HG03469 (cell line): ENCODE measurements around the gene TXN2.
"Not testable (repeated sequence)": the region's sequence is repeated elsewhere in the genome, so short reads cannot be mapped to it uniquely, and the experiment has no call there.

Experiments used
- ATAC-seq: cut with Tn5 transposase; IDR thresholded peaks from one replicate; pipeline ENCODE4 v1.9.1; 2021; ENCODE audit warnings: mild to moderate bottlenecking, moderate library complexity, moderate number of reproducible peaks; ENCODE audit not compliant: unreplicated experiment

TXN2 gene

GRCh38 chr22:36481393-36482168, at the start of gene TXN2:
Gene TXN2, minus strand, starts transcription at chr22:36481640. Its CDS starts 803 bp downstream, at chr22:36480837.
- peak; percentile 53 for ATAC-seq

- peak; percentile 78 for ATAC-seq
Measured at GRCh38 chr22:36528795-36529751, 47.6 kb upstream of the TXN2 start, which contains the start of gene EIF3D. Gene EIF3D, minus strand, starts transcription at chr22:36529166. Its CDS starts 3,045 bp downstream, at chr22:36526121.

- no peak for ATAC-seq
Measured at GRCh38 chr22:36528341-36528740, 46.9 kb upstream of the TXN2 start.

- ATAC-seq = no peak
Measured at GRCh38 chr22:36522662-36523061, 41.2 kb upstream of the TXN2 start.

- no peak for ATAC-seq
Measured at GRCh38 chr22:36520423-36520822, 39.0 kb upstream of the TXN2 start.

- ATAC-seq = not testable (repeated sequence)
Measured at GRCh38 chr22:36519906-36520305, 38.5 kb upstream of the TXN2 start.

- no peak for ATAC-seq
Measured at GRCh38 chr22:36514766-36515165, 33.3 kb upstream of the TXN2 start.

- no peak for ATAC-seq
Measured at GRCh38 chr22:36512991-36513390, 31.6 kb upstream of the TXN2 start.

GRCh38 chr22:36512333-36512732, 30.9 kb upstream of the TXN2 start:
- no peak for ATAC-seq

- ATAC-seq = no peak
Measured at GRCh38 chr22:36510966-36511881, 29.8 kb upstream of the TXN2 start.

GRCh38 chr22:36510384-36510783, 28.9 kb upstream of the TXN2 start:
- ATAC-seq = no peak

- no peak for ATAC-seq
Measured at GRCh38 chr22:36507518-36508010, 26.1 kb upstream of the TXN2 start.

- ATAC-seq = peak; percentile 45
Measured at GRCh38 chr22:36506637-36507517, 25.4 kb upstream of the TXN2 start, which contains the start of gene FOXRED2. Gene FOXRED2, minus strand, starts transcription at chr22:36507040. Its CDS starts 618 bp downstream, at chr22:36506422.

GRCh38 chr22:36505998-36506635, 24.7 kb upstream of the TXN2 start:
- ATAC-seq = no peak

GRCh38 chr22:36497910-36498665, 16.6 kb upstream of the TXN2 start:
- ATAC-seq = no peak

GRCh38 chr22:36493690-36494110, 12.3 kb upstream of the TXN2 start:
- ATAC-seq = no peak

- no peak for ATAC-seq
Measured at GRCh38 chr22:36492109-36492508, 10.7 kb upstream of the TXN2 start.

GRCh38 chr22:36491155-36491554, 9.7 kb upstream of the TXN2 start:
- no peak for ATAC-seq
